Measurements from ENCODE around the gene RNF212B.

RNF212B gene

DNA sequence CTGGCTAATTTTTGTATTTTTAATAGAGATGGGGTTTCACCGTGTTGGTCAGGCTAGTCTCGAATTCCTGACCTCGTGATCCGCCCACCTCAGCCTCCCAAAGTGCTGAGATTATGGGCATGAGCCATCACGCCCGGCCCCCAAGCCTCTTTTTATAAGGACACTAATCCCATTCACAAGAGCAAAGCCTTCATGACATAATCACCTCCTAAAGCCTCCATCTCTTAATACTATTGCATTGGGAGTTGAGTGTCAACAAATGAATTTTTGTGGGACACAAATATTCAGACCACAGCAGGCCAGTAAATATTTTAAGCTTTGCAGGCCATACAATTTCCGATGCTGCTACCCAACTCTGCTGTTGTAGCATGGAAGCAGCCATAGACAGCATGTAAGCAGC is 10.9 kb downstream of the RNF212B start:
- DNase-seq (ENCODE audit: low read depth in 1 of 2, low spot score in 1 of 2), result no peak
- no peaks in the 10 kb centered on the region for H3K27me3 ChIP-seq (ENCODE audit: insufficient read depth, poor library complexity, severe bottlenecking)
- H3K27ac ChIP-seq (replicated peaks), result no peak overlapping the region

DNA sequence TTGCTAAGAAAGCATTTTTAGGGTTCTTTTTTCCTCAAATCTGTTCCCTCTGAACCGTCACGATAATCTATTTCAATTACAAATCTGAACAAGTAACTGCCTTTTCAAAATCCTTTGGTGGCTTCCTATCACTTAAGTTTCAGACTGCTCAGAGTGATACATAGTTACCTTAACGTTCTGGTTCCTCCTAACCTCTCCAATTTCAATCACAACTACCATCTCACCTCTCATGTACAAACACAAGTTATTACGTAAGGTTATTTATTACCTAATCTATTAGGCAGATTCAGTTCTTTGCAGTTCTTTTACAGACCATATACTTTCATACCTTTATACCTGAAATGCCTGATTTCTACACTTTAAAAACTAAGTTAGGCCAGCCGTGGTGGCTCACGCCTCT is 12.1 kb downstream of the RNF212B start:
- no peak for DNase-seq (ENCODE audit: low read depth in 1 of 2, low spot score in 1 of 2)
- TF ChIP-seq SPI1 (IDR thresholded peaks at IDR 0.05; ENCODE audit: borderline replicate concordance, low read depth) (no peak), GABPA (IDR thresholded peaks at IDR 0.05; ENCODE audit: low read depth) (no peak), POLR2AphosphoS5 (IDR thresholded peaks at IDR 0.05; ENCODE audit: low read depth) (no peak), REST (IDR thresholded peaks at IDR 0.05; ENCODE audit: insufficient replicate concordance, low read depth) (no peak)
- TF ChIP-seq, protein P1, sequence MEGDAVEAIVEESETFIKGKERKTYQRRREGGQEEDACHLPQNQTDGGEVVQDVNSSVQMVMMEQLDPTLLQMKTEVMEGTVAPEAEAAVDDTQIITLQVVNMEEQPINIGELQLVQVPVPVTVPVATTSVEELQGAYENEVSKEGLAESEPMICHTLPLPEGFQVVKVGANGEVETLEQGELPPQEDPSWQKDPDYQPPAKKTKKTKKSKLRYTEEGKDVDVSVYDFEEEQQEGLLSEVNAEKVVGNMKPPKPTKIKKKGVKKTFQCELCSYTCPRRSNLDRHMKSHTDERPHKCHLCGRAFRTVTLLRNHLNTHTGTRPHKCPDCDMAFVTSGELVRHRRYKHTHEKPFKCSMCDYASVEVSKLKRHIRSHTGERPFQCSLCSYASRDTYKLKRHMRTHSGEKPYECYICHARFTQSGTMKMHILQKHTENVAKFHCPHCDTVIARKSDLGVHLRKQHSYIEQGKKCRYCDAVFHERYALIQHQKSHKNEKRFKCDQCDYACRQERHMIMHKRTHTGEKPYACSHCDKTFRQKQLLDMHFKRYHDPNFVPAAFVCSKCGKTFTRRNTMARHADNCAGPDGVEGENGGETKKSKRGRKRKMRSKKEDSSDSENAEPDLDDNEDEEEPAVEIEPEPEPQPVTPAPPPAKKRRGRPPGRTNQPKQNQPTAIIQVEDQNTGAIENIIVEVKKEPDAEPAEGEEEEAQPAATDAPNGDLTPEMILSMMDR (IDR thresholded peaks at IDR 0.05; ENCODE audit: insufficient read depth, low read length), result no peak
- Histone ChIP-seq H3K27me3 (ENCODE audit: insufficient read depth, poor library complexity, severe bottlenecking) (peaks cover under 1% of the 10 kb centered on the region), H3K4me3 (replicated peaks; ENCODE audit: insufficient read depth, low read length) (no peak overlapping the region), H3K27ac (replicated peaks) (no peak overlapping the region)

More for the DNA sequence above, 10.9 kb downstream of the RNF212B start:
- TF ChIP-seq REST (IDR thresholded peaks at IDR 0.05; ENCODE audit: insufficient replicate concordance, low read depth) (no peak), GABPA (IDR thresholded peaks at IDR 0.05; ENCODE audit: low read depth) (no peak), SPI1 (IDR thresholded peaks at IDR 0.05; ENCODE audit: borderline replicate concordance, low read depth) (no peak), POLR2AphosphoS5 (IDR thresholded peaks at IDR 0.05; ENCODE audit: low read depth) (no peak)
- TF ChIP-seq, protein P1 (IDR thresholded peaks at IDR 0.05; ENCODE audit: insufficient read depth, low read length), result no peak
- no peak overlapping the region for H3K4me3 ChIP-seq (replicated peaks; ENCODE audit: insufficient read depth, low read length)

GRCh38 chr14:23252006-23252405 is 14.3 kb downstream of the RNF212B start:
- DNase-seq (ENCODE audit: low read depth in 1 of 2, low spot score in 1 of 2), result no peak
- TF ChIP-seq GABPA (IDR thresholded peaks at IDR 0.05; ENCODE audit: low read depth), result no peak
- no peak for TF ChIP-seq POLR2AphosphoS5 (IDR thresholded peaks at IDR 0.05; ENCODE audit: low read depth)
- TF ChIP-seq SPI1 (IDR thresholded peaks at IDR 0.05; ENCODE audit: borderline replicate concordance, low read depth), result no peak
- TF ChIP-seq, protein P1 (IDR thresholded peaks at IDR 0.05; ENCODE audit: insufficient read depth, low read length), result no peak
- no peak for TF ChIP-seq REST (IDR thresholded peaks at IDR 0.05; ENCODE audit: insufficient replicate concordance, low read depth)
- H3K27ac ChIP-seq (replicated peaks), result no peak overlapping the region
- peaks cover 3% of the 10 kb centered on the region for H3K27me3 ChIP-seq (ENCODE audit: insufficient read depth, poor library complexity, severe bottlenecking)
- H3K4me3 ChIP-seq (replicated peaks; ENCODE audit: insufficient read depth, low read length), result no peak overlapping the region
